DMS53 treated with DMSO at 0.1 percent for 48 hours (cell line): ENCODE results near the gene SIGMAR1.

Experiments used
- DNase-seq: peaks from one replicate; lab custom pipeline; 2025; ENCODE audit not compliant: unreplicated experiment; lab: John Stamatoyannopoulos, UW

SIGMAR1 gene

DNA sequence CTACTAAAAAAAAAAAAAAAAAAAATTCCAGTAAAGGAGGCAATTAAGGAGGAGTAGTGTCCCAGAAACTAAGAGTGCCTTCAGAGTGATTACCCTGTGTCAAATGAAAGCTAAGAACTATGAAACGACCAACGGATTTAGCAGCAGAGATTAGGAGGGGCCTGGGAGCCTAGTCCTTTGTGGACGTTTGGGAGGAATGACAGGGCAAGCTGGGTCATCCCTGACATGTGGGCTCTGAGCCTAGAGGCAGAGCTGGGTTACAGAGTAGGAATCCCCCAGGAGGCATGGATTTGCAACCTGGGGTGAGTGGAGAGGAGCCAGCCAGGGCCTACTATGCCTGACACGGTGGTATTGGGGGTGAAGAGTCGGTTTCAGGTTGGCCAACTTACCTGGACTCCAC, 4.4 kb downstream of the SIGMAR1 start:
- DNase-seq: no peak

DNA sequence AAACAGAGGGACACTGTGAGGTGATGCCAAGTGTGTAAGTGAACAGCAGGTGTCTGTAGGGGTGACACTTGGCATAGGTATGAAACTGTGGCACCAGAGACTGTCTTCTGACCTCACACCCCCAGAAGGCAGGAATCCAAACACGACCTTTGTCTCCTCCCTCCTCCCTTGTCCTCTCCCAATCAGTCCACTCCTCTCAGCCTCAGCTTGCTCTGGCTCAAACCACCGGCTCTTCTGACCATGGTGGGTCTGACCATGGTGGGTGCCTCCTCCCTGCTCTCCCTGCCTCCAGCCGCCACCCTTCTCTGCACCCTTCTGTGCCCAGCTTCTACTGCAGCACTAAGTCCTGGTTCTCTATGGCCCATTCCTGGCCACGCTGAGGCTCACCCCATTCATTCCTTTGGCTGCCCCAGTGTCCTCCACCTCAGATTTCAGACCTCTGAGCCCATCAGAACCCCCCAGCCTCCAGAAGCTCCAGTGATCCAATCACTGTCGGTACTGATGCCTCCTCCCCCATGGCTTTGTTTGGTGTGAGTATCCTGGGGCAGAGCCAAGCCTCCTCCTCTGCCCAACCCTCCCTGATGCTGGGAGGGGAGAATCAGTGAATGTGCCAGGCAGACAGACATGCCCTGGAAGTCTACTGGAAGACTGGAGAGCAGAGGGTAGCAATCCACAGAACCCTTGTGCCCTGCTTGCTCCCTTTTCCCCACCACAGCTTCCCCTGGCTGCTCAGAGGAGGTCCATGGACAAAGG, 7.0 kb downstream of the SIGMAR1 start:
- DNase-seq: no peak

GRCh38 chr9:34629491-34629808, 8.1 kb downstream of the SIGMAR1 start:
- DNase-seq: no peak

GRCh38 chr9:34628656-34629490, 8.7 kb downstream of the SIGMAR1 start, which contains the start of gene ARID3C:
Gene ARID3C, minus strand, starts transcription at chr9:34629066. Its CDS starts 1,052 bp downstream, at chr9:34628014.
- no peak for DNase-seq

DNA sequence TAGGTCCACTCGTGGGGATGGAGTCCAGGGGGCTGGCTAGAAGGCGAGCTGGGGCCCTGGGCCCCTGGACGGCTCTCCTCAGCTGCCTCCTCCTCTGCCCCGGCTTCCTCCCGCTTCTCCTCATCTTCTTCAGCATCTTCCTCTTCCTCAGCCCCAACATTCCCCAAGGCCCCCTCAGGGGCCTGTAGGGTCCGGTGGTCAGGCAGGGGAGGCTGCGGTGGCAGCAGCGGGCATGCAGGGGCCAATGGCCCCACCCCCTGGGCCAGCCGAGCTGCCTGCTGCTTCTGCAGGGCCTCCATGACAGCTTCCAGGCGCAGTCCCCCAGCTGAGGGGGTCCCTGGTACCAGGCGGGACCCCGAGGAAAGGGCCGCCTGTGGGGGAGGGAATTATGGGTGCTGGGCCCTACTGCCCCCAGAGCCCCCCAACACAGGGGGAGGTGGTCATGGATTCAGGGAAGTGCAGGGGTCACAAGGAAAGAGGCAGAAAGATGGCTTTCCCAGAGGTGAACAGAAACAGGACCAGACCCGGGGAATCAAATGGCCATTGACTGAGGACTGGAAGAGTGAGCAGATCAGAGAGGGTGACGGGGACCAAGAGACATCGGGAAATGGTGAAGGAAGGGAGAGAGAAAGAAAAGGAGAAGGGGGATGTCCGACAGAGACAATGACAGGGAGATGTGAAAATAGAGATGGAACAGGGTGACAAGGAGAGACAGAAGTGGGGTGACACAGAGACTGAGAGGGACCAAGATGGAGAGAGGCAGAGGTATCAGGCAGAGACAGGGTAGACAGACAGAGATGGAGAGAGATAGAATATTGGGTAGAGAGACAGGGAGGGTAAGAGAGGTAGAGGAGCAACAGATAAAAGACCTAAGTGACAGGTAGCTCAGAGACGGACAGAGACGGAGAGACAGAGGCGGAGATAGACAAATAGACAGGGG, 9.6 kb downstream of the SIGMAR1 start:
- no peak for DNase-seq

- DNase-seq: no peak
Measured at GRCh38 chr9:34625186-34625486, 12.5 kb downstream of the SIGMAR1 start.

GRCh38 chr9:34624475-34625185, 13.0 kb downstream of the SIGMAR1 start:
- no peak for DNase-seq

DNA sequence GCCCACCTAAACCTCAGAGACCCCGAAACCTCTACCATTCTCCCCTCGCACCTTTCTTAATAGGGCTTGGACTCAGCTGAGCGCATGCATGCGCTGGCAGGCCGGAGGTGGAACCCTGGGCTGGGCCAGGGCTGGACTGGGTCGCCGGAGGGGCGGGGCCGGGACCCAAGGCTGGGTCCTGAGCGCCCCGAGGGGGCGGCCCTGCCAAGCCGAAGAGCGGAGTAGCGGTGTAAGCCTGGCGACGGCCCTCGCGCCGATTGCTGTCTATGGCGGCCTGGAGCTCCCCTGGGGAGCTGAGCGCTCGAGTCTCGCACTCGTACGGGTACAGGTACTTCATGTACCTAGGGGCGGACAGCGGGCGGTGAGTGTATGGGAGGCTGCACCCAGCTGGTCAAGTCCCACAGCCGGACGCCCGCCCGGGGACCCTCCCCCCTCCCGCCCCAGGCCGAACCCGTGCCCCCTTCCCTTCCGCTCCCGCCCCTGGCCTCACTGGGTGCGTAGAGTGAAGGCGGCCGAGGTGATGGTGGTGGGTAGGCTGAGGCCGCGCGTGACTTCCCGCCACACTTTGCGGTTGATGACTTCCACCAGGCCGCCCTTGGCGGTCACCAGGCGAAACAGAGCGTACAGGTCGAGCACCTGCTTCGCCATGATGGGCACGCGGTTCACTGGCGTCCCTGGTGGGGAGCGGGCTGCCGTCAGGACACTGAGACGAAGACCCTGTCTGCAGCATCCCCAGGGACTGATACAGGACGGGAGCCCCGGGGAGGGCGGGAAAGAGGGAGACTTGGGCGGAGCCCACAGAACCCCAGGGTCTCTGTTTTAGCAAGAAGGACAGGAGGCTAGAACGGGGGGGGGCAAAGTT, 14.0 kb downstream of the SIGMAR1 start:
- no peak for DNase-seq

DNA sequence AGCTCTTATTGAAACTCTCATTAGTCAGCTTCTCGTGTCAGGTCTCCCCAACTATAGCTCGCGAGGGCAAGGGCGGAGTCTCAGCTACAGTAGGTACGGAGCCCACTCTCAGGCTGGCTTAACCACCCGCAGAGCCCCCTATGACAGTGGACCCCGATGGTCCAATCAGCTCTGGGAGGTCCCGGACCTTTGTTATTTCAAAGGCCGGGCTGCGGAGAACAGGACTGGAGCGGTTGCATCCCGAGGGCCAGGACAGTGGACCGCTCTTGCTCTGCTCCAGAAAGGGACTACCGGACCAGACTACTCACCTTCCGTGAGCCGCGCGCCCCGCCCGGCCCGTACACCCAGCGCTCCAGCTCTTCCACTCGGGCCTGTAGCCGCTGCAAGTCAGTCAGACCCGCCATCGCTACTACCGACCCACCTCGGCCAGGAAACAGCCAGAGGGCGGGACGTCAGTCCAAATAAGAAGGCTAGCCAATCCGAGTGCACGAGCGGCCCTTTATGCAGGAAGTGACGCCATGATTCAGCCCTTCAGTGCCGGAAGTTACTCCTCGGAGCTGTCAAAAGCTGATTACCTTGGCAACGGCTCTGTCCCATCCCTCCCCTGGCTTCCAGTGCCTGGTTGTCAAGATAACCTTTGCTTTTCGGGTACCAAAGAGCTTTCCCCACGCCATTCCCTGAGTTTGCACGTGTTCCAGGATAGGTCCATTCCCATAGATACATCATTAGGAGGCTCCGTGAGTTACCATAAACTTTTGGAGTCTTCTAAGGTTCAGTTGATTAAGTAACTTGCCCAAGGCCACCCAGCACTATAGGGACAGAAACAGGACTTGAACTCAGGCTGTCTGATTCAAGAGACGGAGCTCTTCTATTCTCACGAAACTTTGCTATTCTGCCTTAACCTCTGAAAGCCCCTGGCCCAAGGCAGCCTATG, 17.3 kb downstream of the SIGMAR1 start, which contains the start of gene DCTN3:
TSS of gene DCTN3 (minus strand) at position 435 of the 934 bp plus-strand sequence. CDS start at position 404, 31 bp downstream.
- peak; percentile 76 for DNase-seq

GRCh38 chr9:34615132-34615531, 22.5 kb downstream of the SIGMAR1 start:
- DNase-seq: no peak

GRCh38 chr9:34612788-34613390, 24.7 kb downstream of the SIGMAR1 start:
- peak; percentile 31 for DNase-seq

GRCh38 chr9:34611811-34612787, 25.5 kb downstream of the SIGMAR1 start, which contains the start of gene RPP25L:
Gene RPP25L, minus strand, starts transcription at chr9:34612097. Its CDS starts 801 bp downstream, at chr9:34611296.
- peak; percentile 43 for DNase-seq

DNA sequence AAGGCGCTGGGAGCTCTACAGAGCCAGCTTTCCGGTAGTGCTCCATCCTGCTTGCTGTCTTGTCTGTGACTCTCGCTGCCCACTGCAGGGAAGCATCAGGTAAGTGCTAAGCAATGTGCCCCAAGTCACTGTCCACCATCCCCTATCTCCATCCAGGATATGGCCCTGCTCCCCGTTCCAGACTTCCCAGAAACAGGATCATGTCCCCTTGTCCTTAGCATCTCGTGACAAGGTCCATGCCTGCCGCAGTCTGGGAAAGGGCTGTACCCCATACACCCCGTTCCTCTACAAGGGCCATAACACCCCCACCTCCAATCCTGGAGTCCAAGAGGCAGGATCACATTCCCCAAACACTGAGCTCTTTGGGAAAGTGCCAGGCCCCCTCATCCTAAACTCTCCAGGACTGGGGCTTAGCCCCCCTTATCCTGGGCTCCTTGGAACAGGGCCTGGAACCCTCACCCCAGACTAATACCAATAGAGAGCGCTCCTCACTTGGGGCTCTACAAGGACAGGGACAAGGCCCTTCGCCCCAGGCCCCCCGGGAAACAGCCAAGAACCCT, 26.3 kb downstream of the SIGMAR1 start:
- DNase-seq: no peak

DNA sequence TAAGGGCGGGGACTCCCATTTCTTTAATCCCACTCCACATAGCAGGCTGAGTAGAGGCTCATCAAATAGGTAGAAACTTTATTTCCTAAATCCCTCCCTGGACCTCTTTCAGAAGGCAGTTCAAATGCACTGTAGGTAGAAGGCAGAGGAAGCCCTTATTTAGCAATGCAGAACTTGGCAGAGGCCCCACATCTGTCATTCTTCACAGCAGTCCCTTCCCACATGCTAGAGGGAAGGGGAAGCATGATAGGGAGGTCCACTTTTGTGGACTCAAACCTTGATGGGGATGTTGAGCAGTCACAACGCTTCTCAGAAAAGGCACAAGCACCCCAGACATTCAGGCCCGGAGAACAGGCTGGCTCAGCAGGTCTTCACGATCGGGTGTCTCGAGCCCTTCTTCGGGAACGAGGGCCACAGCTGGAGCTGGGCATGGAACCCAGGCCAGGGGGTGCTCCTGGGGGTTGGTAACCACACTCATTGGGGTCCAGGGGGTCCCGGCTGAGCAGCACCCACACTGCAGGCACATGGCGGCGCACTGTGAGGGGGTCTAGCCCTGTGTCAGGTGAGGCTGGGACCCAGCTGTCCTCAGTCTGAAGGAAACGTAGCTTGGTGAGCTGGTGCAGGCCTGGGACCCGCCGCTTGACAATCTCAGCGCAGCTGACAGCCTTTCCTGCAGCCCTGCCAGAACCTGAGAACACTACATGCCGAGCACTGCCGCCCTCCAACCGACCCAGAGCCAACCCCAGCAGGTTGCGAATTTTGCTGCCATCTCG, 27.0 kb downstream of the SIGMAR1 start:
- no peak for DNase-seq

GRCh38 chr9:34607331-34607730, 30.3 kb downstream of the SIGMAR1 start:
- DNase-seq: no peak

GRCh38 chr9:34606905-34607304, 30.7 kb downstream of the SIGMAR1 start:
- peak; percentile 47 for DNase-seq
